Astrocyte (in vitro differentiated cells and primary cell): ENCODE data around the gene POLH.

ENCODE experiments used
- CTCF ChIP-seq: IDR thresholded peaks from 2 replicates; pipeline ENCODE4 v1.5.1; 2011; ENCODE audit warnings: low read depth, mild to moderate bottlenecking, inconsistent platforms, low read length, moderate library complexity; ENCODE audit not compliant: insufficient read depth
- EZH2 ChIP-seq: IDR thresholded peaks from 2 replicates; pipeline ENCODE4 v1.6.1; 2012; ENCODE audit warnings: mild to moderate bottlenecking, low read length, inconsistent platforms; ENCODE audit not compliant: insufficient read depth

GRCh38 chr6:43639984-43640800 is 64.2 kb downstream of the POLH start:
- TF ChIP-seq EZH2: no peak
- no peak for TF ChIP-seq CTCF
